RPMI8226 (cell line): ENCODE results near the gene ARL4A.
"Not testable (repeated sequence)": the region's sequence is repeated elsewhere in the genome, so short reads cannot be mapped to it uniquely, and the experiment has no call there.

Experiments
- DNase-seq: peaks from one replicate; pipeline ENCODE4 v3.0.0-alpha.2; 2015

ARL4A gene

GRCh38 chr7:12686891-12687717 is at the start of gene ARL4A:
TSS of gene ARL4A (plus strand) at chr7:12687633. CDS start at chr7:12688255, 622 bp downstream.
- DNase-seq, result peak; percentile 99

- DNase-seq, result peak; percentile 63
Observed at GRCh38 chr7:12637819-12638592, 49.4 kb upstream of the ARL4A start.

GRCh38 chr7:12638851-12639456 is 48.5 kb upstream of the ARL4A start:
- peak; percentile 56 for DNase-seq

GRCh38 chr7:12640299-12641096 is 46.9 kb upstream of the ARL4A start:
- no peak for DNase-seq

- DNase-seq, result no peak
Observed at GRCh38 chr7:12641196-12641595, 46.2 kb upstream of the ARL4A start.

GRCh38 chr7:12642508-12642907 is 44.9 kb upstream of the ARL4A start:
- DNase-seq, result no peak

- no peak for DNase-seq
Observed at GRCh38 chr7:12643001-12643643, 44.3 kb upstream of the ARL4A start.

GRCh38 chr7:12643644-12644043 is 43.8 kb upstream of the ARL4A start:
- DNase-seq, result no peak

- not testable (repeated sequence) for DNase-seq
Observed at GRCh38 chr7:12645212-12645611, 42.2 kb upstream of the ARL4A start.

- no peak for DNase-seq
Observed at GRCh38 chr7:12646139-12646538, 41.3 kb upstream of the ARL4A start.

GRCh38 chr7:12647364-12648219 is 39.8 kb upstream of the ARL4A start:
- no peak for DNase-seq

- no peak for DNase-seq
Observed at GRCh38 chr7:12648704-12649261, 38.6 kb upstream of the ARL4A start.

GRCh38 chr7:12649348-12649747 is 38.1 kb upstream of the ARL4A start:
- no peak for DNase-seq

- no peak for DNase-seq
Observed at GRCh38 chr7:12650080-12650479, 37.4 kb upstream of the ARL4A start.

- DNase-seq, result no peak
Observed at GRCh38 chr7:12653110-12653509, 34.3 kb upstream of the ARL4A start.

GRCh38 chr7:12653518-12653917 is 33.9 kb upstream of the ARL4A start:
- no peak for DNase-seq

GRCh38 chr7:12655161-12655560 is 32.3 kb upstream of the ARL4A start:
- DNase-seq, result no peak

GRCh38 chr7:12660423-12660822 is 27.0 kb upstream of the ARL4A start:
- not testable (repeated sequence) for DNase-seq

GRCh38 chr7:12660986-12661385 is 26.4 kb upstream of the ARL4A start:
- not testable (repeated sequence) for DNase-seq

- no peak for DNase-seq
Observed at GRCh38 chr7:12661581-12661980, 25.9 kb upstream of the ARL4A start.
